Activated CD4-positive, alpha-beta T cell treated with anti-CD3 and anti-CD28 coated beads, Interleukin-2, amount 10 ng/mL, durations not matched to agents 7 days and 5 days (primary cell): Measurements from ENCODE around the gene P2RY8. TPM values are rescaled to one million over a fixed set of nuclear protein-coding genes. Genes with fewer than 3 reads are reported as not detected.
"Not testable (repeated sequence)": the region's sequence is repeated elsewhere in the genome, so short reads cannot be mapped to it uniquely, and the experiment has no call there.

Experiments
- CTCF ChIA-PET: fragments of 350-600 bp; sonication (Branson Sonifier 250); formaldehyde crosslinking; loops from one replicate; lab custom pipeline; 2021; ENCODE audit warnings: antibody characterized with exemption; lab: Charles Lee
- POLR2A ChIA-PET: fragments of 350-600 bp; sonication (Branson Sonifier 250); formaldehyde crosslinking; loops from one replicate; lab custom pipeline; 2021; ENCODE audit warnings: antibody characterized with exemption; lab: Charles Lee
- DNase-seq: peaks from one replicate; pipeline ENCODE4 v3.0.0-alpha.2; 2020
- H3K27ac Mint-ChIP-seq: one replicate; pipeline ENCODE4 v1.8.0; 2021; ENCODE audit warnings: mild to moderate bottlenecking, moderate library complexity, mixed read lengths
- H3K27me3 Mint-ChIP-seq: one replicate; pipeline ENCODE4 v1.8.0; 2021; ENCODE audit warnings: mixed read lengths
- H3K36me3 Mint-ChIP-seq: one replicate; pipeline ENCODE4 v1.8.0; 2021; ENCODE audit warnings: low read depth, mixed read lengths
- H3K4me1 Mint-ChIP-seq: one replicate; pipeline ENCODE4 v1.8.0; 2021; ENCODE audit warnings: mixed read lengths
- H3K4me3 Mint-ChIP-seq: one replicate; pipeline ENCODE4 v1.8.0; 2021; ENCODE audit warnings: mild to moderate bottlenecking, moderate library complexity, mixed read lengths
- H3K9me3 Mint-ChIP-seq: one replicate; pipeline ENCODE4 v1.8.0; 2021; ENCODE audit warnings: mixed read lengths
- total RNA-seq, 2 experiments: library from RNA; stranded (reverse); gene quantifications; one replicate each; pipeline ENCODE4 v1.2.3, GENCODE V29; 2021

Gene P2RY8
- total RNA-seq, 2 experiments from 2014 or later, result 99.1 to 107 TPM

GRCh38 chrX:1496076-1496475, 40.9 kb downstream of the P2RY8 start:
- H3K4me3 Mint-ChIP-seq, result no peak overlapping the region
- POLR2A ChIA-PET, result no interaction called here

GRCh38 chrX:1493877-1494510, 43.0 kb downstream of the P2RY8 start:
- ChIA-PET CTCF (no interaction called here), POLR2A (no interaction called here)
- peak; percentile 22 for DNase-seq
- no peaks in the 10 kb centered on the region for H3K27me3 Mint-ChIP-seq
- H3K36me3 Mint-ChIP-seq, result peaks cover 39% of the 10 kb centered on the region
- H3K9me3 Mint-ChIP-seq, result peaks cover 6% of the 10 kb centered on the region
- H3K4me1 Mint-ChIP-seq, result peaks cover 52% of the 10 kb centered on the region
- H3K27ac Mint-ChIP-seq, result peak overlapping the region; percentile 84
- no peak overlapping the region for H3K4me3 Mint-ChIP-seq

More at GRCh38 chrX:1496076-1496475, 40.9 kb downstream of the P2RY8 start:
- H3K27ac Mint-ChIP-seq, result no peak overlapping the region
- H3K4me1 Mint-ChIP-seq, result peaks cover 50% of the 10 kb centered on the region
- H3K36me3 Mint-ChIP-seq, result peaks cover 35% of the 10 kb centered on the region
- H3K9me3 Mint-ChIP-seq, result peaks cover 6% of the 10 kb centered on the region
- CTCF ChIA-PET, result no interaction called here
- no peak for DNase-seq
- no peaks in the 10 kb centered on the region for H3K27me3 Mint-ChIP-seq

- Mint-ChIP-seq H3K4me3 (peak overlapping the region; percentile 6), H3K9me3 (peaks cover 6% of the 10 kb centered on the region), H3K36me3 (peaks cover 41% of the 10 kb centered on the region), H3K27ac (peak overlapping the region; percentile 84), H3K27me3 (no peaks in the 10 kb centered on the region), H3K4me1 (peaks cover 55% of the 10 kb centered on the region)
- CTCF ChIA-PET, result no interaction called here
- POLR2A ChIA-PET, result no interaction called here
- DNase-seq, result peak; percentile 2
These were observed 43.6 kb downstream of the P2RY8 start for GRCh38 chrX:1493412-1493811.

GRCh38 chrX:1492421-1493012, 44.5 kb downstream of the P2RY8 start:
- peaks cover 54% of the 10 kb centered on the region for H3K4me1 Mint-ChIP-seq
- H3K36me3 Mint-ChIP-seq, result peaks cover 49% of the 10 kb centered on the region
- peaks cover 6% of the 10 kb centered on the region for H3K9me3 Mint-ChIP-seq
- ChIA-PET CTCF (no interaction called here), POLR2A (no interaction called here)
- no peak overlapping the region for H3K4me3 Mint-ChIP-seq
- peak; percentile 10 for DNase-seq
- H3K27ac Mint-ChIP-seq, result peak overlapping the region; percentile 31
- no peaks in the 10 kb centered on the region for H3K27me3 Mint-ChIP-seq

- Mint-ChIP-seq H3K27me3 (no peaks in the 10 kb centered on the region), H3K4me1 (peaks cover 60% of the 10 kb centered on the region), H3K9me3 (peaks cover 6% of the 10 kb centered on the region), H3K36me3 (peaks cover 55% of the 10 kb centered on the region), H3K4me3 (no peak overlapping the region), H3K27ac (peak overlapping the region; percentile 16)
- ChIA-PET POLR2A (no interaction called here), CTCF (no interaction called here)
- DNase-seq, result peak; percentile 77
These were observed 45.1 kb downstream of the P2RY8 start for GRCh38 chrX:1491851-1492349.

- POLR2A ChIA-PET, H3K27ac Mint-ChIP-seq, H3K4me3 Mint-ChIP-seq, H3K27me3 Mint-ChIP-seq, CTCF ChIA-PET, H3K9me3 Mint-ChIP-seq: not testable (repeated sequence)
- peaks cover 60% of the 10 kb centered on the region for H3K36me3 Mint-ChIP-seq
- peak; percentile 1 for DNase-seq
- H3K4me1 Mint-ChIP-seq, result peaks cover 61% of the 10 kb centered on the region
These were observed 45.7 kb downstream of the P2RY8 start for GRCh38 chrX:1491248-1491647.

GRCh38 chrX:1490723-1491122, 46.3 kb downstream of the P2RY8 start:
- H3K27me3 Mint-ChIP-seq, DNase-seq, H3K9me3 Mint-ChIP-seq, CTCF ChIA-PET, H3K27ac Mint-ChIP-seq, POLR2A ChIA-PET, H3K4me3 Mint-ChIP-seq: not testable (repeated sequence)
- H3K36me3 Mint-ChIP-seq, result peaks cover 62% of the 10 kb centered on the region
- peaks cover 58% of the 10 kb centered on the region for H3K4me1 Mint-ChIP-seq

GRCh38 chrX:1489354-1489753, 47.6 kb downstream of the P2RY8 start:
- POLR2A ChIA-PET, DNase-seq, CTCF ChIA-PET, H3K4me3 Mint-ChIP-seq, H3K27ac Mint-ChIP-seq, H3K9me3 Mint-ChIP-seq, H3K27me3 Mint-ChIP-seq: not testable (repeated sequence)
- Mint-ChIP-seq H3K4me1 (peaks cover 54% of the 10 kb centered on the region), H3K36me3 (peaks cover 67% of the 10 kb centered on the region)

- DNase-seq, result no peak
- H3K4me1 Mint-ChIP-seq, result peaks cover 53% of the 10 kb centered on the region
- H3K27ac Mint-ChIP-seq, result peak overlapping the region; percentile 57
- ChIA-PET POLR2A (no interaction called here), CTCF (no interaction called here)
- H3K36me3 Mint-ChIP-seq, result peaks cover 73% of the 10 kb centered on the region
- H3K27me3 Mint-ChIP-seq, result no peaks in the 10 kb centered on the region
- peaks cover 10% of the 10 kb centered on the region for H3K9me3 Mint-ChIP-seq
- no peak overlapping the region for H3K4me3 Mint-ChIP-seq
These were observed 48.2 kb downstream of the P2RY8 start for GRCh38 chrX:1488745-1489144.

GRCh38 chrX:1488141-1488540, 48.8 kb downstream of the P2RY8 start:
- no peak overlapping the region for H3K4me3 Mint-ChIP-seq
- POLR2A ChIA-PET, result no interaction called here
- H3K9me3 Mint-ChIP-seq, result peaks cover 10% of the 10 kb centered on the region
- no peaks in the 10 kb centered on the region for H3K27me3 Mint-ChIP-seq
- CTCF ChIA-PET, result no interaction called here
- peak overlapping the region; percentile 57 for H3K27ac Mint-ChIP-seq
- H3K4me1 Mint-ChIP-seq, result peaks cover 54% of the 10 kb centered on the region
- DNase-seq, result peak; percentile 5
- peaks cover 75% of the 10 kb centered on the region for H3K36me3 Mint-ChIP-seq

- no peak overlapping the region for H3K4me3 Mint-ChIP-seq
- ChIA-PET CTCF (no interaction called here), POLR2A (no interaction called here)
- peak; percentile 3 for DNase-seq
- no peaks in the 10 kb centered on the region for H3K27me3 Mint-ChIP-seq
- H3K9me3 Mint-ChIP-seq, result peaks cover 10% of the 10 kb centered on the region
- no peak overlapping the region for H3K27ac Mint-ChIP-seq
- H3K36me3 Mint-ChIP-seq, result peaks cover 76% of the 10 kb centered on the region
- peaks cover 52% of the 10 kb centered on the region for H3K4me1 Mint-ChIP-seq
These were observed 49.6 kb downstream of the P2RY8 start for GRCh38 chrX:1487401-1487800.

- ChIA-PET CTCF (no interaction called here), POLR2A (no interaction called here)
- peaks cover 77% of the 10 kb centered on the region for H3K36me3 Mint-ChIP-seq
- peaks cover 10% of the 10 kb centered on the region for H3K9me3 Mint-ChIP-seq
- H3K4me1 Mint-ChIP-seq, result peaks cover 52% of the 10 kb centered on the region
- peak overlapping the region; percentile 46 for H3K27ac Mint-ChIP-seq
- no peak for DNase-seq
- no peaks in the 10 kb centered on the region for H3K27me3 Mint-ChIP-seq
- H3K4me3 Mint-ChIP-seq, result no peak overlapping the region
These were observed 50.1 kb downstream of the P2RY8 start for GRCh38 chrX:1486749-1487361.

GRCh38 chrX:1486177-1486576, 50.8 kb downstream of the P2RY8 start:
- Mint-ChIP-seq H3K4me3 (no peak overlapping the region), H3K27ac (peak overlapping the region; percentile 46), H3K9me3 (peaks cover 4% of the 10 kb centered on the region), H3K36me3 (peaks cover 76% of the 10 kb centered on the region), H3K27me3 (no peaks in the 10 kb centered on the region), H3K4me1 (peaks cover 54% of the 10 kb centered on the region)
- no peak for DNase-seq
- ChIA-PET CTCF (no interaction called here), POLR2A (no interaction called here)
